HL-60/S4 treated with retinoic acid at 250 ng/mL for 4 days and 3 days (cell line): ENCODE results near the gene UTP4.

Experiments
- in situ Hi-C: fragments of 300-500 bp; cut with MboI; formaldehyde crosslinking; loops from 2 replicates; pipeline ENCODE4 v1.7.0; 2022; ENCODE audit warnings: low sequenced_read_pairs

Gene UTP4

DNA sequence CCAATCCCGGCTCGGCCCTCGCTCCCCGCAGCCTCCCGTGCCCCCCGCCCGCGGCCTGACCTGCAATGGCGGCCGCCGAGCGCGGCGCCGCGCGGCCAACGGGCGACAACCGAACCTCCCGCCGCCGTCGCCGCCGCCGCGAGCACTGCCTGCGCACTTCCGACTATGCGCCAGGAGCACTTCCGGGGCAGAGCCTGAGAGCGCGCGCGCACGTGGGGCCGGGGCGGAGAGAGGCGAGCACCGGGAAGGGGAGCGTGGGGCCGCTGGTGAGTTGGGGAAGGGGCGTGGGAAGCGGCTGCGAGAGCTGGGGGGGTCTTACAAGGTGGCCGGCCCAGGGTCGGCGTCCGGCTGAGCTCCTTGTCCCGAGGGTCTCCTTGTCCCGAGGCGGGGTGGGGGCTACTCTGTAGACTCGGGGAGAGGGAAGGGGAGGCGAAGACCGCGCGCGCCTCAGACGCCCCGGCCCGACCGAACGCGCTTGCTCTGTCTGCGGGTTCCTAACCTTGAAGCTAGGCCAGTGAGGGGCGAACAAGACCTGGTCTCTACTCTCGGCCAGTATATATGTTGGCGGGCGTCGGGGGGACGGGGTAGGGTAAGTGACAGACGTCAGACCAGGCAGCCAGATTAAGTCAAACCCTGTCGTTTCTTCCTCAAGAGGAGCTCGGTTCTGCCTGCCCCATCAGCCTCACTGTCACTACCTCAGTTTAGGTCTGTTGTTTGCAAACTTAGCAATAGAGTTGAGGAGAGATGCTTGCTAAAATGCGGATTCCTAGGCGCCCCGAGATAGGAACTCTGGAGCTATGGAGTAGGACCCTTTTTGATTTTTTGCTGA lies at the start of gene UTP4, which contains the start of gene CHTF8:
TSS of gene UTP4 (plus strand) at position 226 of the 829 bp plus-strand sequence. CDS start 811 bp downstream, outside the sequence.
TSS of gene CHTF8 (minus strand) at position 165 of the 829 bp plus-strand sequence. CDS start 11,130 bp downstream, outside the sequence.
- in situ Hi-C loops, result no loop called here

DNA sequence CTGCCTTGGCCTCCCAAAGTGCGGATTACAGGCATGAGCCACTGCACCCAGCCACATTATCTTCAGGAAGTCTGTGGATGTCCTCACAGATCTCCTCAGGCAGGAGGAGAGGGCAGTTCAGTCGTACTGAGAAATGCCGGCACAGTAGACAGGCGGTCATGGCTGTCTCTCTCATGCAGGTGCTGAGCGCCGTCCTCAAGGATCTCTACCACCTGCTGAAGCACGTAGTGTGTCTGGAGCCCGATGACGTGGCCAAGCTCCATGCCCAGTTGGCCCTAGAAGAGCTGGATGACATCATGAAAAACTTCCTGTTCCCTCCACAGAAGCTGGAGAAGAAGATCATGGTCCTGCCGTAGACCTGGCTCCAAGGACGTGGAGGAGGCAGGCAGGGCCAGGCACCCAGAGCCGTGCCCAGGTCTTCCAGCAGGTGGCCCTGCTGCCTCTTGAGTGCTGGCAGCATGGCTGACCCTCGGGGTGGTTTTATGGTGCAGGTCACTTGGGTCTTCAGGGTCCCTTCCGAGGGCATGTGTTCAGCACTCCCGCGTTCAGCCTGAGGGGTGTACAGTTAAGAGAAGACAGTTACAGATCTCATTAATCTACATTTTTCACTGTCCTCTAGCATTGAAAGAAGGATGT lies 49.0 kb upstream of the UTP4 start:
- in situ Hi-C loops, result no loop called here

DNA sequence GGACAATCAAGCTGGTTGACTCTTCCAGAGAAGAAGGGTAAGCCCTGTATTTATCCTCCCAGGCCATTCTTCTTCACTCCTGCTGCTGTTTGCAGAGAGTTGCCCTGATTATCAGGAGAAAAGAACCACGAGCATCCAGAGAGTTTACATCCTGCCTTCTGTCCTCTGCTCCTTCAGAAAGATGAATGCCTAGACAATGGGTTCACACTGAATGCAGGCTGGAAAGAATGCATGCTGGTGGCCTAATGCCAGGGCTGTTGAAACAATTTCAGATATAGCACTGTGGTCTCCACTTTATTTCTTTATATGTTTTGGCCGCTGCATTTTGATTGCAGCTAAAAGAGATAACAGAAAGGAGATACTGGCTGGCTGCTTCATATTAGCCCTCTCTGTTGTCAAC lies 48.2 kb upstream of the UTP4 start:
- in situ Hi-C loops, result no loop called here

DNA sequence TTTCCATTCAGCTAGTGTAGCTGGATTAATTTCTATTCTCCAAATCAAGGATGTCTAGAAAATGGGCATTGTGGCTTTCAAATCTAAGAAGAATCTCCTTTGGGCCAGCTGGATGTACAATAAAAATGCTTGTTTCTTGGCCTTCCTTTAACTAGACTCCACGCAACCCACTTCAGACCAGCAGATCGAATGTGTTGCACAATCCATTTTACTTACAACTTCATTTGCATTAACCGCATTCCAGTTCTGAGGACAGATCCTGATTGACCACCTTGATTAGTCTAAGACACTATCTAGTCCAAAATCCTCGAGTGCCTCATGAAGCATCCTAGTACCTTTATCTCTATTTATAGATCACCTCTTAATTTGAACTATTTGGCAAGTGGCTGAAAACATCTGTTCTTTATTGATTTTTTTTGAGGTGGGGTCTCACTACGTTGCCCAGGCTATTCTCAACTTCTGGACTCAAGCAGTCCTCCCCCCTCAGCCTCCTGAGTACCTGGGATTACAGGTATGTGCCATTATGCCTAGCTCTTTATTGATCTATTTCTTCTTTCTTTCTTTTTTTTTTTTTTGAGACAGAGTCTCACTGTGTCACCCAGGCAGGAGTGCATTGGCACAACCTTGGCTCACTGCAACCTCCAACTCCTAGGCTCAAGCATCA lies 47.3 kb upstream of the UTP4 start:
- in situ Hi-C loops, result no loop called here

DNA sequence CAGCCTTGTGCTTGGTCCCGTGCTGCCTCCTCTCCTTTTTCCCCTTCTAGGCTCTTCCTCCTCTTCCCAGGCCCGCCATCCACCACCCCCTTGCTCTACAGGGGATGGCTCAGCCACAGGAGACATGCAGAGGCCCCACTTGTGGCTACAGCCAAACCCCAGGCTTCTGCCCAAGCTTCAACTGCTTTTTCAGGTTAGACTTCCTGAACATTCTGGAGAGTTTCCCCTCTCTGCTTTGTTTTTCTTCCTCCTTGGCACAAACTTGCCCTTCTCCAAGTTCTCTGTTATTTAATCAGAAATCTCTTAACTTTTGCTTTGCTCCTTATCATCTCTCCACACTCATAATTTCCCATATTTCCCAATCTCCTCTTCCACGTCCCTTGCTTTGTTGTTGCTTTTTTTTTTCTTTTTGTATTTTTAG lies 45.3 kb upstream of the UTP4 start:
- in situ Hi-C loops, result no loop called here

DNA sequence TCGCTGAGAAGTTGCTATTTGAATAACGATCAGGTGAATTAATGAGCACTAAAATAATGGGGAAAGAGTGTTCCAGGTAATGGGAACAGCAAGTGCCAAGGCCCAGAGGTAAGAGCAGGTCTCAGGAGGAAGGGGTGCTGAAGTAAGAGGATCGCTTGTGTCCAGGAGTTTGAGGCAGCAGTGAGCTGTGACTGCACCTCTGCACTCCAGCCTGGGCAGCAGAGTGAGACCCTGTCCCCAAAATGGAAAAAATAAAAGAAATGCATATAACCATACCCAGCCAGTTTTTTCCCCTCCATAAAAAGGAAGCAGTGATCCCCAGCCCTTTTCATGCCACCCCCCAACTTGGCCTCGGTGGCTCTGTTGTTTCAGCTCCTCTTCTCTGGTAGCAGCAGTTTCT lies 43.8 kb upstream of the UTP4 start:
- in situ Hi-C loops, result no loop called here

DNA sequence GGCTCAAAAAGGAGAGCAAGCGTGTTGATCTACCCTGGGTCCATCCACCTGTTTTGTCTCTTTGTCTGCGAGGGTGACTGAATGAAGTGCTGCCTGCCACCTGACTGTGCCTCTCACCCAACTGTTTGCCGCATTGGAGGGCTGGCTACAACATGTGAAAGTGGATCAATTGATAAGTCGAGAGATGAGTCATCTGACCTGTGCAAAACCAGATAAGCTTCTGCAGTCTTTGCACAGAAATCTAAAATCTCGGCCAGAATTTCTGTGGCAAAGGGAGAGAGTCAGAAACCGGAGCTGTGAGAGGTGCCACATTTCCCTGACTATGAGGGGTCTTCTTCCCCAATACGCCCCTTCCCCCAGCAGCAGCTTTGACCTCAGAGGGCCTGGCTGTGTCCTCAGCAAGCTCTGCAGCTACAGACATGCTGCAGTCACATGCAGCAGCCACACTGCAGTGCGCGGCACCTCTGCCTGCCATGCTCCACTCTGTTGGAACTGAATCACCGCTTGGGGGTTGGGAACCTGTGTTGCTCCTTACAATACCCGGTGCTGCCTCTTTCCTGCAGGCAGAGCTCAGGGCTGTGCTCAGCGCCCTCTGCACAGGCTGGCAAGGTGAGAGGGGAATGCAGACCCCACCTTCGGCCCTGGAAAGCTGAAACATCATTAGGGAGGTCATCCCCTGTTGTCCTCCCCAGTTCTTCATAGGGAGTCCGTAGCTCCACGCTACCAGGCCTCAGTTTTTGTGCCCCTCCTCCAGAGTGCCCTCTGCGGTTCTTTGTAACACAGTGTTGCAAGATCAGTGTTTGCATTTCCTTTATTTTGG lies 43.1 kb upstream of the UTP4 start:
- in situ Hi-C loops, result no loop called here

DNA sequence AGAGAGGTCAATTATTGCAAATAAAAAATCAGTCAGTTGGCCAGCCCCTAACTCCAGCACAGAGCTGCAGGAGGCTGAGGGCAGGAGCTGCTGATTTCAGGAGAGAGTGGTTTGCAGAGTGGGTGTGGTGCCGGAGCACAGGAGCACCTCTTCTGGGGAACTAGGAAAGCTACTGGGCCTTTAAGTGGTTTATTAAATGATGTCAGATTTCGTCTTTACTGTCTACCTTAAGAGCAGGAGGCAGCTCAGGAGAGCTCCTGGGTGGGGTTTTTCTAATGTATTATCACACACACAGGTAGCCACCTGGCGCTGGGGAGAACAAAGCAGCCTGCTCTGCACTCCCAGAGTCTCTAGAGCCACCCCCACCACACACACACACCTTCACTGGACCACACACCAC lies 38.5 kb upstream of the UTP4 start:
- in situ Hi-C loops, result no loop called here

DNA sequence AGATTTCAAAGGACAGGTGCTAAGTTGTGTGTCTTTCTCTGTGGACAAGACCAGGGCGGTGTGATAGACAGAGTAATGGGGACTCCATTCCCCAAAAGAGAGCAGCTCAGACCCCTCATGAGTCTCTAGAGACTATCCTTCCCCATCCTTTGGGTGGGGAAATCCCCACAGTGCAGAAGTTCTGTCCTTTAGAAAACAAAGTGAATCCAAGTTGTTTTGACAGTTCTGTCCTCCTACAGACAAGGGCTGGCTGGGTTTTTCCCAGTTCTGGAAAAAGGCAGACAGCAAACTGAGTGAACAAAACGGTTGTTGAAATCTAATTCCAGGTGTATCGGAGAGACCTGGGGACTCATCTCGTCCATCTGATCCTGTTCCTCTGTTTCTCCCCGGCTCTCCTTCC lies 37.9 kb upstream of the UTP4 start:
- in situ Hi-C loops, result no loop called here

DNA sequence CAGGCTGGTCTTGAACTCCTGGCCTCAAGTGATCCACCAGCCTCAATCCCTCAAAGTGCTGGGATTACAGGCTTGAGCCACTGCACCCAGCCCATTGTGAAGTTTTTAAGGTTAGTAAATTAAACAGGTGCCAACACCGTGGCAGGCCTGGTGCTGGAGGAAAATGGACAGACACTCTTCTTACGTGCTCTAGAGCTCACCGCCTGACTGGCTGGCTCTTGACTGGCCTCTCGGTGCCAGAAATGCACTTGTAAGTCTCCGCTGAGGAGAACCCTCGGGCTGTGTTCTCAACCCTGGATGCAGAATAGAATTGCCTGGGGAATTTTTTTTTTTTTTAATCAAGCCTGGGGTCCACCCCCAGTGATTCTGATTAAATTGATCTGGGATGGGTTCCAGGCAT lies 37.3 kb upstream of the UTP4 start:
- in situ Hi-C loops, result no loop called here

DNA sequence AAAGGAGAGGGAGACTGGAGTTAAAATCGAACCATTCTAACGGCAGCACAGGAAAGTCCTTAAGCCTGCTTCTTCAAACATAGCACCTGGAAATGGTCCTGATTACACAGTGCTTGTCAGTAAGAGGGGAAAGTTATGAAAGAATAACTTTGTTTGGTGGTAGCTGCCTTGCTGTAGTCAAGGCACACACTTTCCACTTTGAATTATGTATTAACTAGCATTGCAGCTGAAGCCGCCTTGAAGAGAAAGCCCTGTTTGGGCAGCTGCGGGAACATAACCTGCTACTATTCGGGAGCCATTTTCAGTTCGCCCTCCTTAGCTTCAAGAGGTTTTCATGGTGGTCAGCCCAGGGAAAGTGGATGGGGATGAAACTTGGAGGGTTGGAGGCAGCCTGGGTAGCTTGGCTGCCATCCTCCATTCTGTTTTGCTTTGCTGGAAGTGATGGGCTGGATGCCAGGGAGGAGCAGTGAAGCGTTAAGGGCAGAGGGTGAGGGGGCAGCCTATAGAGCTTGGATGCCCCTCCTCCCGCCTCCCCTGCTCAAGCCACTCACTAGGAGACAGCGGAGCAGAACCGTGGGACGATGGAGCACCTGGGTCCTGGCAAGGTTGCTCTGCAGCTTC lies 32.3 kb upstream of the UTP4 start:
- in situ Hi-C loops, result loop anchor here (25.0 kb wide), 1 partner anchor 563 kb away; the partner anchor contains the start of gene ZFP90

DNA sequence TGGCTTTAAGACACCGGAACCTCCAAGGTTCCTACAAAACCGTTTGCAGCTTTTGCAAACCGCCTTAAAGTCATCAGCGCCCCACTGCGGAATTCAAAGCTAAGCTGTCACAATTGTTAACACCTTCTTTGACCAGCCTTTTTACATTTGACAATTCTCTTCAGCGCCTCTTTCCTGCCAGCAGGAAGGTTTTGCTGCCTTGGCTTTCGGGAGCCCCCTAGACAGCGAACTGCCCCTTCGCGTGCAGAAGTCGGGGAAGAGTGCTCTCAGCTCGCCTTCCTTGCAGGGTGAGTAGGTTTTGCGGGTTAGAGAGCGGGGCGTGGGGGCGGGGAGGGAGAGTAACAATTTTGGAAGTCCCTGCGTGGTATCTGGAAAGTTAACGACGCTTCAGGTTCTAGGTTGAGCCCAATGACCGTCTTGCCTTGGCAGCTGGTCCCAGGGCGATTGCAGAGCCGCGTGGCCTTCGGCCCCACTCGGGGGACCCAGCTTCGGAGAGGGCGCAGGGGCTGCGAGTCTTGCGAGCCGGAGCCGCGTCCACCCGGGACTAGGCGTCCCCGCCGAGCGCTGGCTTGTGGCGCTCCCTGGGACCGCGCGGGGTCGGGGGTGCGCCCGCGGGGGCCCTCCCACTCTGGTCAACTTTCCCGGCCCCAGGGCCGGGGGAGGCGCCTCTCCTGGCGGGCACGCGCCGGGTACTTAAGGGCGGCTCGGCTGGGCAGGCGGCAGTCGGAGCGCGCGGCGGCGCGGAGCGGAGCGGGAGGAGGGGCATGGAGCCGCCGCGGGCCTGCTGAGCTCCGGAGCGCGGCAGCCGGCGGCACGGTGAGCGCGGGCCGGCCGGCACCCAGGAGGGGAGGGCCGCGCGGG lies 26.7 kb upstream of the UTP4 start, which contains the start of gene HAS3:
TSS of gene HAS3 (plus strand) at position 153 of the 861 bp plus-strand sequence. CDS start 3,743 bp downstream, outside the sequence.
- in situ Hi-C loops, result loop anchor here (25.0 kb wide), 1 partner anchor 568 kb away; the partner anchor contains the start of gene ZFP90

DNA sequence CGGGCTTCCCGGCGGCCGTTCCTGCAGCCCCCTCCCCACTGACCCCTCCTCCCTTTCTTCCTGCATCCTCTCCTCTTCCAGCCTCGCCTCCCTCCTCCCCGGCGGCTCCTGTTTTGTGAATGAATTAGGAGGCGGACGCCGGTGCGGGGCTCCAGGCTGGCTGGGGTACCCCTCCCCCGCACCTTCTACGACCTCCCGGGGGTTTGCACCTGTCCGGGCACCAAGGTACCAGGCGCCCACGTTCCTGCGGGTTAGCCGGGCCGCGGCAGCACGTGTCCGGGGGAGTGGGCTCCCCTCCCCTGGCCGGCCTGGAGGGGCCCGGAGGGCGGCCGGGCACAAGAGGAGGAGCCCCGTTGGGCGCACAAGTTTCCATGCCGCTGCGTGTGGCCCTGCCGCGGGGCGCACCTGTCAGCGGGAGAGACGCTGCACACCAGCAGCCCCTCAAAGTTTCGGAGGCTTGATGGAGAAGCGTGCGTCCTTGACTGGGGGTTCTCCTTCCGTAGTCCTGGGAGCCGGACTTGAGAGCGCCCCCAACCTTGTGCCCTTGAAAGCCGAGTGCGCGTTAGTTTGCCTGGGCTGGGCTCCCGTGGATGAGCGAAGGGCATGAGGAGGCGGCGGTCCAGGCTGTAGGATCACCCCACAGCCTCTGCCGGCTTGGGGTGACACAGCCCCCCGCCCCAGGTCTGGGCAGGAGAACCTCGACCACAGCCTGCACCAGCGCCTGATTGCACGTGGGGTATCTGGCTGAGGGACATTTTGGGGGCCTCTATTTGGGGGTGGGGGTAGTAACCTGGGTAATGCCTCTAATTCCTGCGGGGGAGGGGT lies 25.7 kb upstream of the UTP4 start:
- in situ Hi-C loops, result loop anchor here (25.0 kb wide), 1 partner anchor 569 kb away; the partner anchor contains the start of gene ZFP90

DNA sequence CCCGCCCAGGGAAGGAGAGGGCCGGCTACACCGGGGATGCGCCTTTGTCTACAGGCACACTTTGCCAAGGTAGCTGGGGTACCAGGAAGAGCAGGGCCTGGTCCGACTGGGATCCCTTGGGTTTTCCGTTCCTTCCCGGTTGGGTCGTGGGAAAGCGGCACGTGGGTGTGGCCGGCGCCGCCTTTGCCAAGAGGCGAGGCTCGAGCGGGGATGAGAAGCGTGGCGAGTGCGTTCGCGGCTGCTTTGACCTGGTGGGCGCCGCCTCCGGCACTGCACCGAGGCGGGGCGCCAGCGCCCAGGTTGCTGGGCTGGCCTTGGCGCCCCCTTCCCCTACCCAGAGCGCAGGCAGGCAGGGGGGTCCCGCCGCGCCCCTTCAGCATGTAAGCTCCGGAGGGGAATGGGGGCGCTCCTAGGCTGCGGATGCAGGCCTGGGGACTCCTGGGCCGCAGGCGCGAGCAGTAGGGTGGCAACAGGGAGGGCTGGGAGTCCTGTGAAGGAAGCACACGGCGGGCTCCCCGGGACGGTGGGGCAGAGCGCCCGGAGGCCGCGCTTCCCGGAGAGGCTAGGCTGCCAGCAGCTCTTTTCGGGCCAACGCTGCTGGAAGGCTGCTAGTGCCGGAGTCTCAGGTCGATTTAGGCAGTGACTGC lies 25.0 kb upstream of the UTP4 start:
- in situ Hi-C loops, result loop anchor here (25.0 kb wide), 1 partner anchor 570 kb away; the partner anchor contains the start of gene ZFP90

DNA sequence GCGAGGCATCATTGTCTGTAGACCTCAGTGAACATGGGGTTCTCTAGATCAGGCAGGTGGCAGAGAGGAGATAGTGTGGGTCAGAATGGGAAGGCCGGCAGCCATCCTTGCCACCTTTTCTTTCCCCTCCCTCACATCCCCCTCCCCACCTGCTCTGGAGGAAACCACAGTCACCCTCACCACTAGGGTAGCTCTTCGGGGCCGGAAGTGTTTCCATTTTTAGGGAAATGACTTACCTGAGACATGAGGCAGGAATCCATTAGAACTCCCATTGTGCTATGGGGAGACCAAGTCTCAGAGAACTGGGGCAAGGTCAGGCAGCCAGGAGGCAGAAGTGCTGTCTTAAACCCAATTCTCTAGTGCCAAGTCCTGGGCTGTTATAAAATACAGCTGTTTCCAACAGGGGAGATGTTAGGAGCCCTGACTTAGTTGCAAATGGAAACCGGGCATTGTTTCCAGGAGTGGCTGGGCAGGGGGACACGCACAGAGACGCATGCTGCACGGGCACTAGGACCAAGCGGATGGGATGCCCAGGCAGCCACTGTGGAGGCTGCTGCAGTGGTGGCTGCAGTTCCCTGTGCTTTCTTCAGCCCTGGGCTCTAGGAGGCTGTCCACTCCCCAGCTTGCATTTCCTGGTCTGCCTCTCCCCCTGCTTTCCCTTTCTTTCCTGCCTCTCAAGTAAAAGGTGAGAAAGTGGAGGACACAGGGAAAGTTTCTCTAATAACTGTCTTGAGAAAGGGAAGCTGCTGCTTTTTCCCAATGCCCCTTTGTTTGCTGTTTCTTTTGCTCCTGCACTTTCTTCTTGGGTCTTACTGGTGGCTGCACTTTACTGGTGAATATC lies 24.2 kb upstream of the UTP4 start:
- in situ Hi-C loops, result loop anchor here (25.0 kb wide), 1 partner anchor 571 kb away; the partner anchor contains the start of gene ZFP90

DNA sequence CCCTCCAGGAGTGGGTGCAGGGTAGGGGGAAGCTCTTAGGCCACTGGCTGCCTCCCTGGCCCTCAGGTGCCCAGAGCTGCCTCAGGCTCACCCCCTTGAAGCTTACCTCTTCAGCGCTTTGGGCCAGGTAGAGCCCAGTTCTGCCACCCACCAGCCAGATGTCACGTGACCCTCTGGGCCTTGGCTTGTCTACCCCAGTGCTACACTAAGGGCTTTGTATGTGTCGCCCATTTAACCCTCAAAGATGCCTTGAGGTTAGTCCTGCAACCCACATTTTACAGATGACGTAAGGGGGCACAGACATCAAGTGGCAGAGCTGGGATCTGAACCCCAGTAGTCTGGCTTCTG lies 23.6 kb upstream of the UTP4 start:
- in situ Hi-C loops, result loop anchor here (25.0 kb wide), 1 partner anchor 572 kb away; the partner anchor contains the start of gene ZFP90
